Measurements from ENCODE around the gene COL5A3. TPM values are rescaled to one million over a fixed set of nuclear protein-coding genes. Genes with fewer than 3 reads are reported as not detected.

The COL5A3 gene
- total RNA-seq, 2 donors from 2014 or later = 2.4 to 5.5 TPM

DNA sequence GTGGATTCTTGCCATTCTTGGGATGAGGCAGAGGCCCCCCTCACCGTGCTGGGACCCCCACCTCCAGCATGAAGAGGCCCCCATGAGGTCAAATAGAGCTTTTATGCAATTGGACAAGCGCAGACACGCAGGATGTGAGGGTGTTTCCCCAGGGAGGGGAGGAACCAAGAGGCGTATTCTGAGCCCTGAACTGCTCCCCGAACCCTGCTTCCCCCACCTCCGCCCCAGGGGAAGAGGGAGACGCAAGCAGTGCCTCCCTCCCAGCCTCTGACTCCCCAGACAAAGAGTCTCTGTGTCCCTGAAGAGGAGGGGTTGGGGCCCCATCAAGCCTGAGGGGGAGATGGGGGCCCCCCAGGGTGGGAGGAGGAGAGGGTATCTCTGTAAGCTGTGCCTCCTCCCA, 1.7 kb upstream of the COL5A3 start:
- Histone ChIP-seq H3K27me3 (peaks cover 11% of the 10 kb centered on the region), H3K9me3 (no peaks in the 10 kb centered on the region)

DNA sequence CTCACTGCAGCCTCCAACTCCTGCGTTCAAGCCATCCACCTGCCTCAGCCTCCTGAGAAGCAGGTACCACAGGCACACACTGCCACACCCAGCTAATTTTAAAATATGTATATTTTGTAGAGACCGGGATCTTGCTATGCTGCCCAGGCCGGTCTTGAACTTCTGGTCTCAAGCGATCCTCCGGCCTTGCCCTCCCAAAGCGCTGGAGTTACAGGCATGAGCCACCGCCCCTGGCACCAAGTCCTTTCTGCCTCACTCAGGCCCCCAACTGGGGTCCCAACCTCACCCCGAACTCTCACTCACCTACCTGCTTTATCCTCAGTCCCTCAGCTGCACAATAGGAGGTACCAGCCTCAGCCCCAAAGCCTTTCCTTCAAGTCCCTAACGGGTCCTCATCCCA, 635 bp upstream of the COL5A3 start:
- no peak for DNase-seq
- Histone ChIP-seq H3K4me1 (peaks cover 3% of the 10 kb centered on the region), H3K27me3 (peaks cover 11% of the 10 kb centered on the region), H3K9ac (ENCODE audit: low read depth in 2 of 2, low read length in 2 of 2) (no peak overlapping the region), H3K4me3 (no peak overlapping the region), H3K9me3 (no peaks in the 10 kb centered on the region), H3K36me3 (no peaks in the 10 kb centered on the region), H3K27ac (no peak overlapping the region)
- TF ChIP-seq, protein P1, sequence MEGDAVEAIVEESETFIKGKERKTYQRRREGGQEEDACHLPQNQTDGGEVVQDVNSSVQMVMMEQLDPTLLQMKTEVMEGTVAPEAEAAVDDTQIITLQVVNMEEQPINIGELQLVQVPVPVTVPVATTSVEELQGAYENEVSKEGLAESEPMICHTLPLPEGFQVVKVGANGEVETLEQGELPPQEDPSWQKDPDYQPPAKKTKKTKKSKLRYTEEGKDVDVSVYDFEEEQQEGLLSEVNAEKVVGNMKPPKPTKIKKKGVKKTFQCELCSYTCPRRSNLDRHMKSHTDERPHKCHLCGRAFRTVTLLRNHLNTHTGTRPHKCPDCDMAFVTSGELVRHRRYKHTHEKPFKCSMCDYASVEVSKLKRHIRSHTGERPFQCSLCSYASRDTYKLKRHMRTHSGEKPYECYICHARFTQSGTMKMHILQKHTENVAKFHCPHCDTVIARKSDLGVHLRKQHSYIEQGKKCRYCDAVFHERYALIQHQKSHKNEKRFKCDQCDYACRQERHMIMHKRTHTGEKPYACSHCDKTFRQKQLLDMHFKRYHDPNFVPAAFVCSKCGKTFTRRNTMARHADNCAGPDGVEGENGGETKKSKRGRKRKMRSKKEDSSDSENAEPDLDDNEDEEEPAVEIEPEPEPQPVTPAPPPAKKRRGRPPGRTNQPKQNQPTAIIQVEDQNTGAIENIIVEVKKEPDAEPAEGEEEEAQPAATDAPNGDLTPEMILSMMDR (IDR thresholded peaks at IDR 0.05) = no peak
- intact Hi-C loops (cut with DNase I) = no loop called here

More for the DNA sequence above, 1.7 kb upstream of the COL5A3 start:
- intact Hi-C loops (cut with DNase I) = no loop called here
- no peak for DNase-seq
- TF ChIP-seq, protein P1 (IDR thresholded peaks at IDR 0.05) = no peak
- H3K4me3 ChIP-seq = no peak overlapping the region
- no peak overlapping the region for H3K9ac ChIP-seq (ENCODE audit: low read depth in 2 of 2, low read length in 2 of 2)
- no peak overlapping the region for H3K27ac ChIP-seq
- peaks cover 3% of the 10 kb centered on the region for H3K4me1 ChIP-seq
- H3K36me3 ChIP-seq = no peaks in the 10 kb centered on the region

DNA sequence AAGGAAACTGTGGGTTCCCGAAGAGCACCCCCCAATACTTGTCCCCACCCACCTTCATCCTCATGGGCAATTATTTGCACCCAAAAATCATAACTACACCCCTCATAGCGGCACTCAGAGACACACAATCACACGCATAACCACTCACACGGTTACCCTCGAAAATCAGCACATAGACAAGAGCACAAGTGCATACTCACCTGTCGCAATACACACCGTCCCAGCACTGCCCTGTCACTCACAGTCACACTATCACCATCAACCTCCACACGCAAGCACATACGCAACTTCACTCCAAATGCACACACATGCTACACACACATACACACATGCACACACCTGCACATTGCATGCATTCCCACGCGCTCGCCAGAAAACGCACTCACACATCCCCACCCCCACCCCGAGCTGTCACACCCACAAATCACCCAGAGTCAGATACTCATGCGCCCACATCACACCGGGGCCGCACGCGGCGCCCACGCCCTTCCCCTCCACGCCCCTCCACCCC, 535 bp downstream of the COL5A3 start:
- Histone ChIP-seq H3K9me3 (no peaks in the 10 kb centered on the region), H3K27ac (no peak overlapping the region), H3K9ac (ENCODE audit: low read depth in 2 of 2, low read length in 2 of 2) (peak overlapping the region; percentile 21 to 35), H3K4me1 (peaks cover 3% of the 10 kb centered on the region), H3K27me3 (peaks cover 11% of the 10 kb centered on the region), H3K4me3 (peak overlapping the region; percentile 20), H3K36me3 (no peaks in the 10 kb centered on the region)
- TF ChIP-seq, protein P1 (IDR thresholded peaks at IDR 0.05) = no peak
- DNase-seq = no peak
- intact Hi-C loops (cut with DNase I) = no loop called here

DNA sequence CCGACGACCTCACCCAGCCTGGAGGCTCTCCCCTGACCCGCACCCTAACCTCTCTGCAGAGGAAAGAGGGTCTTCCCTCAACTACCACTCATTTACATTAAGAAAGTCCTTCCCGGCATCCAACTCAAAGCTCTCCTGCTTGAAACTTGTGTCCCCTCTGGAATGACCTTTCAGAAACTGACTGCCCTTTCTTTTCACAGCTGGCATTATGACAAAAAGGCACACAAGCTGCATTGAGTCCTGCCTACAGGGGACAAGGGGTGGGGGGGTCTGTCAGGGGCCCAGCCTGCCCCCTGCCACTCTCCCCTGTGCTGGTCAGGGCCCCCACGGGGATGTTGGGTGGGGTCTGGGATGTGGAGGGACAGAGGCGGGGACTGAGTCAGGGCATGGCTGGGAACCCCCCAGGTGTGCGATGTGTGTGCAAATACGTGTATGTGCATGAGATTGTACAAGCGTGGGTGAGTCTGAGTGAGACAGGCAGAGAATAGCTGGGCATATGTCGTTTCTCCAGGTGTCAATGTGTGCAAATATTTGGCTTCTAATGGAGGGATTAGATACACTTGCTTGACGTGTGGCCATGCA, 2.0 kb downstream of the COL5A3 start:
- DNase-seq = no peak
- intact Hi-C loops (cut with DNase I) = no loop called here
- H3K27ac ChIP-seq = peak overlapping the region; percentile 47
- no peaks in the 10 kb centered on the region for H3K9me3 ChIP-seq
- no peak overlapping the region for H3K4me3 ChIP-seq
- peaks cover 3% of the 10 kb centered on the region for H3K4me1 ChIP-seq
- no peak overlapping the region for H3K9ac ChIP-seq (ENCODE audit: low read depth in 2 of 2, low read length in 2 of 2)
- no peaks in the 10 kb centered on the region for H3K36me3 ChIP-seq
- TF ChIP-seq, protein P1 (IDR thresholded peaks at IDR 0.05) = no peak
- peaks cover 11% of the 10 kb centered on the region for H3K27me3 ChIP-seq

DNA sequence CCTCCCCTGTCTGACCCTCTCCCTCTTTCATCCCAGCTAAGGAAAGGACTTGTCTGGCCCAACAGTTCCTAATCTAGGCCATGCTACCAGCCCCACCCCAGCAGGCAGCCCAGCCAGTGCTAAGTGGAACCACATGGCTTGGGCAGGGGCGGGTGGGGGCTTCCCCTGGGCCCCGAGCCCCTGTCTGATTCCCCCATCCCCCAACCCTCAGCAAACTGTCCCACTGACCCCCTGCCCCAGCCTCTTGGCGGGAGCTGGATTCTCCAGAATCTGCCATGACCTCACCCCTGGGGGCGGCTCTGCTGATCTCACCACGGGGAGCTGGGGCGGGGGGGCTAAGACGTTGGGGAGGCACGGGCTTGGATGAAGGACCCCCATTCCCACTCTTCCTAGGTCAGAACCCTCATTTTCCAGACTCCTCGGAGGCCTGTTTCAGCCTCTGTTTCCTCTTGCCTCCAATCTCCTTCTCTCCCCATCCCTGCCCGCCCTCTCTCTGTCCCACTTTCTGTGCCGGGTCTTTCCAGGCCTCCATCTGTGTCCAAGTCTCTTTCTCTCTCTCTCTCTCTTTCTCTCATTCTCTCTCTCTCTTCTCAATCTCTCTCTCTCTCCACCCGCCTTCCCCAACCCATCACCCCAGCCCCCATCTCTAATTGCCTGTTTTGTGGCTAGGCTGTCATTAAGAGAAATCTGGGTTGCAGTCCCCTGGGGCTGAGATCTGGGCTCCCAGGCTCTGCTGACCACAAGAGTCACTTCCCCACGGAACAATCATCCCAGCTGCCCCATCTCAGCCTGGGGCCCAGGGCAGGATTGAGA, 2.7 kb downstream of the COL5A3 start:
- peaks cover 3% of the 10 kb centered on the region for H3K4me1 ChIP-seq
- DNase-seq = no peak
- H3K9me3 ChIP-seq = no peaks in the 10 kb centered on the region
- H3K9ac ChIP-seq (ENCODE audit: low read depth in 2 of 2, low read length in 2 of 2) = no peak overlapping the region
- no peaks in the 10 kb centered on the region for H3K36me3 ChIP-seq
- peaks cover 11% of the 10 kb centered on the region for H3K27me3 ChIP-seq
- no peak overlapping the region for H3K4me3 ChIP-seq
- H3K27ac ChIP-seq = peak overlapping the region; percentile 47
- intact Hi-C loops (cut with DNase I) = no loop called here
- TF ChIP-seq, protein P1 (IDR thresholded peaks at IDR 0.05) = no peak
